CD4-positive, alpha-beta T cell treated with Interleukin-6 for 4 hours (primary cell): ENCODE measurements around the gene TOB1.

Source experiments
- DNase-seq: peaks from one replicate; pipeline ENCODE4 v3.0.0-alpha.2; 2020; ENCODE audit warnings: mixed read lengths

Gene TOB1

DNA sequence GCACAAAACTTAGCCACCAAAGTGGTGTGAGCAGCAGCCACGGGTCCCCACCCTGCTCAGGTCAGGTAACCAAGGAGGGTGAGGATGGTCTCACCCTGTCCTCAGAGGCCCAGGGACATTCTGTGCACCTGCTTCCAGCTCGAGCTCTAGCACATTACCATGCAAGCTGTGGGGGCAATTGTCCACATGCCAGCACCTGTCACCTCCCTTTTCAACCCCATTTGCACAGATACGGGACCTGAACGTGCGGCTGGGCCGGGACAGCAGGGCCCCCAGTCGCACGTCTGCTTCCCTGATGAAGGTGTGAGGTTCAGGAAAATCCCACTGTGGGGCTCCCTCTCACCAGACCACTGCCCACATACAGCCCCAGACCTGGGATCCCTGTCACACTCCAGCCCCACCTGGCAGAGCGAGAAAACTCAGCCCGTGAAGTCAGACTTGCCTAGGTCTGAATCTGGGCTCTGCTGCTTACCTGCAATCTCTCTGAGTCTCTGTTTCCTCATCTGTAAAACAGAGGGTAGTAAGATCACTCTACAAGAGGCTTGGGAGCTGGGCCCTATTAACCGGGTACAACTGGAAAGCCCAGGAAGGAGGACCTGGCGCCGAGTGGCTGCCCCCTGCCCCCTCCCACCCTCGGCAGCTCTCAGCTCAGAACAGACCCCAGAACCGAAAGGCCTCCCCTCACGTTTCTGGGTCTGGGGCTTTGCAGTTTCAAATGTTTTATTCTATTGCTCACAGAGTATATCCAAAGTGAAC is 22.8 kb downstream of the TOB1 start:
- DNase-seq = no peak

DNA sequence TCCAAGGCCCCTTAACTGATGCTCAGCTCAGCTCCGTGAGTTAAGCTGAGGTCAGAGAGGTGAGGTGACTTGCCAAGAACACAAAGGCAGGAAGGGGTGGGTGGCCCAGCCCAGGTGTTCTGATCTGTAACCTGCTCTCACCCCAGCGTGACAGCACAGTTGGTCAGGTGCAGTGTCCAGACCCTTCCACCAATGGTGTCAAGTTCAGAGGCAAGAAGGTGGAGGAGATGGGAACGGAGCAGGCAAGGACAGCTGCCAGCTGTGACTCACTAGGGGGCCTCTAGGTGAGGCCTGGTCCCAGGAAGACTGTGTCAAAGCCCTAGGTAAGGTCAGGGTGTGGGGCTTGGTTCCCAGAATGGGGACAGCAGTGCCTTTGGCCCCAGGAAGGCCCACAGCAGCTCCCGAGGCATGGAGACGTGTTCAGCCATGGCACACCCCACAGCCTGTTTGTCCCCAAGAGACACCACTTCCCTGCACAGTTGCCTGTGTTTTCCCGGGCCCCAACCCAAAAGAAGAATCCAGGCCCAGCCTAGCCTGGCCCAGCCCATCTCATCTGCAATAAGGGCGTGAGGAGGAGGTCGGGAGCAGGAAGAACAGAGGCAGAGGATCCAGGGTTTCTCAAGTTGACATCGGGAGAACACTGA is 23.5 kb downstream of the TOB1 start:
- no peak for DNase-seq

DNA sequence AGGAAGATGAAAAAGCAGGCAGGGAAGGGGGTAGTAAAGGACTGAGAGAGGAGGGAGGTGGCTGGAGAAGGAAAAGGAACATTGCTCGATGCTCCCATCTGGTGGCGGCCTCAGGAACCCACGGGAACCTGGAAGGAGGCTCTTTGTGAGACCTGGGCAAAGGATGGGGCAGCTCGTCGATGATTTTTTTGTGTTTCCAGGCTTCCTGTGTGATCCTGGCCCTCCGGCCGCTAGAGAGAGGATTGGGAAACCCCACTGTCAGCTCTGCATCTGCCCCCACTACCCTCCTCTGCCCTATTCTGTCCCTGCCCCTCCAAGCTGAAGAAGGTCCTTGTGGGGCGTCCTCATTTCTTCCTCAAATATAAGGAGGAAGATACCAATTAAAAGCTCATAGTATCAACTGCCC is 24.2 kb downstream of the TOB1 start:
- DNase-seq = peak; percentile 60

DNA sequence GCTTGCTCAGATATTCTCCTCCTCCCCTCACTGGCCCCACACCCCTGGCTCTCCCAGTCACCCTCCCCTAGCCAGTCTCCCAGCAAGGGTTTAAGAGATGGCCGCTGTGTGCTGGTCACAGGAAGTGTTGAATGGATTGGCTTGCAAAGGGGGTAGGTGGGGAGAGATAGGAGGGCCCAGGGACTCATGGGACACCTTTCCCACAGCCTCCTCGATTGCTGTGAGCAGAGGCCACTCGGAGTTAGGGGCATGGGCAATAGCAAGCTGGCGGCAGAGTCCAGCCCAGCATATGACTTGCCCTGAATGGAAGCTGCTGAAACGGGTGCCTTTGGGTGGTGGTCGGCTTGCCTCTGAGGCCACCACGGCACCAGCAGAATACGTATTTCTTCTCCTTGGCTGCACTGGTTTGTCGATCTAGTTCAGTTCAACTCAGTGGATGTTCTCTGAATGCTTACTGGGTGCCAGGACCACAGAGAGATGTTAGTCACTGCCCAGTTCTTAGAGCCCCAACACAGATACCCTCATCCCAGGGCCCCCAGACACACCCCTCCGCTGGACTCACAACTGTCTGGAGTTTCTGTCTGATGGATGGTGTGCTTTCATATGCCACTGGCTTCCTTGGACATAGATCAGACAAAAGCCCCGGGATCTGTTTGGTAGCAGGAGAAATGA is 24.7 kb downstream of the TOB1 start:
- no peak for DNase-seq

DNA sequence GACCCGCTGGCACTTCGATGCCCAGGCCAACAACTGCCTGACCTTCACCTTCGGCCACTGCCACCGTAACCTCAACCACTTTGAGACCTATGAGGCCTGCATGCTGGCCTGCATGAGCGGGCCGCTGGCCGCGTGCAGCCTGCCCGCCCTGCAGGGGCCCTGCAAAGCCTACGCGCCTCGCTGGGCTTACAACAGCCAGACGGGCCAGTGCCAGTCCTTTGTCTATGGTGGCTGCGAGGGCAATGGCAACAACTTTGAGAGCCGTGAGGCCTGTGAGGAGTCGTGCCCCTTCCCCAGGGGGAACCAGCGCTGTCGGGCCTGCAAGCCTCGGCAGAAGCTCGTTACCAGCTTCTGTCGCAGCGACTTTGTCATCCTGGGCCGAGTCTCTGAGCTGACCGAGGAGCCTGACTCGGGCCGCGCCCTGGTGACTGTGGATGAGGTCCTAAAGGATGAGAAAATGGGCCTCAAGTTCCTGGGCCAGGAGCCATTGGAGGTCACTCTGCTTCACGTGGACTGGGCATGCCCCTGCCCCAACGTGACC is 25.8 kb downstream of the TOB1 start:
- DNase-seq = no peak

DNA sequence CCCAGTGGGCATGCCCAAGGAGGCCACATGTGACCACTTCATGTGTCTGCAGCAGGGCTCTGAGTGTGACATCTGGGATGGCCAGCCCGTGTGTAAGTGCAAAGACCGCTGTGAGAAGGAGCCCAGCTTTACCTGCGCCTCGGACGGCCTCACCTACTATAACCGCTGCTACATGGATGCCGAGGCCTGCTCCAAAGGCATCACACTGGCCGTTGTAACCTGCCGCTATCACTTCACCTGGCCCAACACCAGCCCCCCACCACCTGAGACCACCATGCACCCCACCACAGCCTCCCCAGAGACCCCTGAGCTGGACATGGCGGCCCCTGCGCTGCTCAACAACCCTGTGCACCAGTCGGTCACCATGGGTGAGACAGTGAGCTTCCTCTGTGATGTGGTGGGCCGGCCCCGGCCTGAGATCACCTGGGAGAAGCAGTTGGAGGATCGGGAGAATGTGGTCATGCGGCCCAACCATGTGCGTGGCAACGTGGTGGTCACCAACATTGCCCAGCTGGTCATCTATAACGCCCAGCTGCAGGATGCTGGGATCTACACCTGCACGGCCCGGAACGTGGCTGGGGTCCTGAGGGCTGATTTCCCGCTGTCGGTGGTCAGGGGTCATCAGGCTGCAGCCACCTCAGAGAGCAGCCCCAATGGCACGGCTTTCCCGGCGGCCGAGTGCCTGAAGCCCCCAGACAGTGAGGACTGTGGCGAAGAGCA is 26.4 kb downstream of the TOB1 start:
- no peak for DNase-seq

DNA sequence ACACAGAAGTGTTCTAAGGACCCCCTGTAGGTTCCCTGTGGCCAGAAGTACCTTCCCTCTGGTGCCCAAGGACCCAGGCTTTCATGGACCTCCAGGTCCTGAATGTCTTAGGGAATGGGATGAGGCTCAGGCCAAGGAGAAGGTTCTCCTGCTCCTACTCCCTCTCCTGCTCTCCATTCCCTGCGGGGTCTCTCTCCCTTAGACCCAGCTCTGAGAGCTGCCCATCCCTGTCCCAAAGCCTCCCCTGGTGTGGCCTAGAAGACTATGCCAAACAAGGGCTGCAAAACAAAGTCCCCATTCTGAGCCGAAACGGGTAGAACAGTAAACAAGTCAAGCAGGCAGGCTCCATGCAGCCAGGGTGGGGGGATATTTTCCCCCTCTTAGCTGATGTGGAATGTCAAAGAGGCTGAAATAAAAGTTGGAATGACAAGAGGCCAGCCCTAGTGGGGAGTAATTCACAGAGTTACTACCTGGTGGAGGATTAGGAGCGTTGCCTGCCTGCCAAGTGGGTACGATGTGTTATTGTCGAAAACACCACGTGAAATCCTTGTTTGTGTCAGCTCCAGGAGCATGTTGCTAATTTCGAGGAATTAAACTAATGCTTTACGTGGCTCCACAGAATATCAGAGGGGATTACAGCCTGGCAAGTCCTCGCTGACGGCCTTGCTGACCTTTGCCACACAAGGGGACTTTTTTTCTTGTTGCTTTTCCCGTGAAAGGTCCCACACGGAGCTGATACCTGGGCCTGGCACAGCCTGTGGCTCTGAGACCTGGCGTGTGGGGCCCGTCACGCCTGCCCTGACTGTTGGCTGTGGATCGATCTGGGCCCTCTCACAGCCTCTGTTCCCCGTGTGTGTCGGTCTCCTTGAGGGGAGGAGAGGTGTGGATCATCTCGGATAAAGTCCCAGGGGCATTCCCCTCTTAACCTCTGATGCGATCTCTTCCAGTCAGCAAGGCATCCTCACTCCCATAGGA is 27.9 kb downstream of the TOB1 start:
- DNase-seq = no peak

DNA sequence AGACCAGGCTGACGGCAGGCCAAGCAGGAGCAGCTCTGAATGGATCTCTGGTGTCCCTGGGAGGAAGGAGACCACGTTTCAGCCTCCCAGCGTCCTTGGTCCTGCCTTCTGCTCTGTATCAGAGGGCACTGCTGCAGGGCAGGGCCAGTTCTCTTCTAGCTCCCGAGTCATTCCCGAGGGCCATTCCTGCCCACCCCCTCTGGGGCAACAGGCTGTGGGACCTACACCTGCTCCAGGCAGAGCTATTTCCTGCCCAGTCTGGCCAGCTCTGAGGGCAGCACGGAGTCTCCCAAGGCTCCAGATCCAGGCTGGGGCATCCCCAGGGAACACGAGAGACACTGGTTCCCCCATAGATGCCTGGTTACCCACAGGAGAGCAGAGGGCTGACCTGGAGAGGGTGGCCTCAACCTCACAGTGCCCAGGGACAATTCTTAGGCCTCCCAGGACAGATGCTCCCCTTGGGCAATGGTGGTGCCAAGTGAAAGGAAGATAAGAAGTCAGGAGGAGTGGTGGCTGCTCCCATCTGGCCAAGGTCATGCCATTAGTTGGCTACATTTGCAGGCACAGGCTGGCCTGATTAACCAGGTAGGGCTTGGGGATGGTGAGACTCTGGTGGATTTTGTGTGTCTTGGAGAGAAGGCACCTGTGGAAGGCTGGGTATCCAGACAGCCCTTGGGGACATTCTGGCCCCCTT is 28.7 kb downstream of the TOB1 start:
- DNase-seq = no peak

DNA sequence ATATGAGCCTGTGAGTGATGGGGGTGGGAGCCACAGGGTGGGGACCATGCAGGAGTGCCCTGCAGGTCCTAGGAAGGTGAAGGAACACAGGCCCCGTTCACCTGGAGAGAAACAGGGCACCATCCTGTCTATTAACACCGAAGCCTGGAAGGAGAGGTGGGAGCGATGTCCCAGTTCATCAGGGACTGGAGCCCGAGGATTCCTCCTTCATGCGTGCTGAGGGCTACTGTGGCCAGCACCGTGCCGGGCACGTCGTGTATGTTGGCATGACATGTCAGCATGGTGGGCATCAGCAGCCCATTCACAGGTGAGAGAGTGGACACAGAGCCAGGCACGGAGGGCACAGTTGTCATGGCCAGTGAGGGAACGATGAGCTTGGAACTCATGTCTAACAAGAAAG is 29.3 kb downstream of the TOB1 start:
- DNase-seq = no peak

DNA sequence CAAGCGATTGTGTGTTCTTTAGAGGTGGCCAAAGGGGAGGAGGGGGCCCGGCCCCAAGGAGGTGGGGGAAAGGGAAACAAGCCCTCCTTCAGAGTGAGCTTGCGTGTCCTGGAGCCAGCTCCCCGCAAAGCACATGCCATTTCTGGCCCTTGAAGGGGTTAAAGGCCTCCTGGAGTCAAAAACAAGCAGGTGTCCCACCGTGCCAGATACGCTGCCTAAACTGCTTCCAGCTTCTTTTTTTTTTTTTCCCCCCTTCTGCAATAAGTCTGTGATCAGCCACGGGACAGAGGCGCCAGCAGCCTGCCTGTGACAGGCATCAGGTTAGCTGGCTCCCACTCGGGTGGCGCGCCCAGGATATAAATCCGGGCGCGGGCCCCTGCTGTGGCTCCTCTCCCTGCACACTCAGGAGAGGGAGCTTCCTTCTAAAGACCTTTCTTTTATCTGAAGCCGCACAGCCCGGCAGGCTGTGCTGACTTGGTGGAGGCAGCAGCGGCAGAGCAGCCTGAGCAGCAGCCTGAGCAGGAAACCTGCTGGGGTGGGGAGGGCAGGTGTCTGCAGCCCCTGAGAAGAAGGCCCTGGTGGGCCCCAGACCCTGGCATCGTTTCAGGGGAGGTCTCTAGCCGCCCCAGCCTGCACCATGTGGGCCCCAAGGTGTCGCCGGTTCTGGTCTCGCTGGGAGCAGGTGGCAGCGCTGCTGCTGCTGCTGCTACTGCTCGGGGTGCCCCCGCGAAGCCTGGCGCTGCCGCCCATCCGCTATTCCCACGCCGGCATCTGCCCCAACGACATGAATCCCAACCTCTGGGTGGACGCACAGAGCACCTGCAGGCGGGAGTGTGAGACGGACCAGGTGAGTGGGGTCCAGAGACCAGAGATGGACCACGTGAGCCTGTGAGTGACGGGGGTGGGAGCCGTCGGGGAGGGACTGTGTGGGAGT is 30.6 kb downstream of the TOB1 start, which contains the start of gene WFIKKN2:
WFIKKN2 (plus strand) TSS at position 286 of the 934 bp plus-strand sequence; CDS start at position 638, 352 bp downstream.
- no peak for DNase-seq

DNA sequence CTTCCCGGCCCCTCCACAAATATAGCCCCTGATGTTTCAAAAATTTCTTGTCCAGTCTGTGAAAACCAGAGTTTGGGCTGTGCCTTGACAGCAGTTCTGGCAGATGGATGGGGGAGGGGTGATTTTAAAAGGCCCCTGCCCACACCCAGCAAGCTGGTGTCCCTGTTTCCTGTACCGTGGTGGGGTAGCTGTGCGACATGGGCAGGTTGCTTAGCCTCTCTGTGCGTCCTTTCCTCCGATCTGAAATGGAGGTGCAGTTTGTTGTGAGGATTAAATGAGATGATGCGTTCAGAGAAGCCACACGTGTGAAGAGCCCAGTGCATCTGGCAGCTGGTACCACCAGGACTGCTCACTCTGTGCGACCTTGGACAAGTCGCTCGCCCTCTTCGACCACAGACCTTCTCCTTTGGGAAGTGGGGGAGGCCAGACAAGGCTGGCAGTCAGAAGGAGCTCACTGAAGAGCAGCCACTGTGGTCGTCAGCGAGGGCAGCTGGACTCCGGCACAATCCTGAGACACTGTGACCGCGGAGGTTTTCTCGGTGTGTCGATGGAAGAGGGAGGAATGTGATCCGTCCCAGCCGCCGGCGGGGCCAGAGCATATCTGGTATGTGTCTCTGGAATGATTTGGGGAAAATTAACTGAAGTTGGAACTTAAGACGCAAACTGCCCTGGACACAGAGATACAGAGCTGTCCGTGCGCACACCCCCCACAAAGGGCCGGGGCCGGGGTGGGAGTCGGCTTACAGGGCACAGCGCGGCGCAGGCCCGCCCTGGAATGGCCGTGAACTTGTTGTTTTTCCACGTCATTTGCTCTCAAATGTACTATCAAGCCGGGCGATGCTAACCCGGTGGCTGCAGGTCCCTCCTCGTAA is 31.5 kb downstream of the TOB1 start:
- DNase-seq = no peak

DNA sequence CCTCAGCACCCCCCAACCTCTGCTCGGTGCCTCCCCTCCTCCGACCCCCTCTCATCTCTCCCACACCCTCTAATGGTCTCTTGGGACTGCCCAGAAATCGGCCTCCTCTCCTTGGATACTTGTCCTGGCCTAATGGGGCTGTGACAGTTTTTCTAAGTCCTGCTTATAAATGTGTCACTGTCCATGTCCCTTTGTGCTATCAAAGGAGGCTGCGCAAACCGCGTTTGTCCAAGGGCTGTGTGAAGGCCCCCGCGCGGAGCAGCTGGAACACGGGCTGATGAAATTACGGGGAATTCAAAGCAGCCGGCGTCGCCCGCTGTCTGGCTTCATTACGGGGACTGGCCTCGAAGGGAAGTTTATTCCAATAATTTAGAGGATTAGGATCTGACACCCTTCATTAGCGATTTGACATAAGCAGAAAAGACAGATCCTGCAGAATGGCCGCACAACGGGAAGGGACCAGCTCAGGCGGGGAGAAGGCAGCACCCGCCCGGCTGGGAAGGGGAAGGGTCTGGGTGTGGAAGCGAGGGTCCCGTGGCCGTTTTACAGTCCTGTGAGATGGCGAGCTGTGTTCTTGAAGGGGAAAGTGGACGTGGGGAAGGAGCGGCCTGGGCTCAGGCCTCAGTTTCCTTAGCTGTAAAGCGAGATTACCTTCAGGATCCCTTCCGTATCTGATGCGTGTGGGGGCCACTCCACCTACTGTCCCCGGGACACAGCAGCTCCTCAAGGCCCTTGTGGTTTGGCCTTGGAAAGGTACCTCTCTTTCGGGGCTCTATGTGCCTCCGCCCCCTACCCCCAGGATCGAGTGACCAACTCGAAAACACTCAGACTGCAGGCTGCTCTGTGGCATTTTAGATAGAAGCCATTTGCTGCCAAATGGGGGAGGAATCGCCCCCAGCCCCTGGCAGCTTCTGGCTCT is 32.4 kb downstream of the TOB1 start:
- DNase-seq = no peak

DNA sequence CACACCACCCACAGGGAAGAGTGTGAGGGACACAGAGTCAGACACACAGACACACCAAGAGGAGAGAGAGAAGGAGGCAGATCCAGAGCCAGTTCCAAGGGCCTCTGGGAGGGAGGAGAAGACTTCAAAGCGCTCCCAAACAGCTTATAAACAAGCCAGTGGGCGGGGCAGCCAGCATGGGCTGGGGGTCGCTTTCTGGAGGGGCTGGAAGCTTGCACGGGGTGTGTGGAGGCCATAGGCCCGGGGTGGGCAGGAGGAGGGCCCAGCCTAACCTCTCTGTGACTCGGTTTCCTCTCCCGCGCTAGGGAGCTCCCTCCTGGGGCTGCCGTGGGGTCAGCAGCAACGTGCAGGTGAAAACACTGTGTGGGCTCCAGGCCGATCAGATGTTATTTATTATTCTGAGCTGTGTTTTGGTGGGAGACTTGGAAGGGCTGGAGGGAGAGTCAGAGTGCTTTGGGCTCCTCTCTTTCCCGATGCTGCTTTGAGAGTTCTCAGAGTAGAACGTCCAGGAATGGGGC is 33.2 kb downstream of the TOB1 start:
- DNase-seq = no peak

DNA sequence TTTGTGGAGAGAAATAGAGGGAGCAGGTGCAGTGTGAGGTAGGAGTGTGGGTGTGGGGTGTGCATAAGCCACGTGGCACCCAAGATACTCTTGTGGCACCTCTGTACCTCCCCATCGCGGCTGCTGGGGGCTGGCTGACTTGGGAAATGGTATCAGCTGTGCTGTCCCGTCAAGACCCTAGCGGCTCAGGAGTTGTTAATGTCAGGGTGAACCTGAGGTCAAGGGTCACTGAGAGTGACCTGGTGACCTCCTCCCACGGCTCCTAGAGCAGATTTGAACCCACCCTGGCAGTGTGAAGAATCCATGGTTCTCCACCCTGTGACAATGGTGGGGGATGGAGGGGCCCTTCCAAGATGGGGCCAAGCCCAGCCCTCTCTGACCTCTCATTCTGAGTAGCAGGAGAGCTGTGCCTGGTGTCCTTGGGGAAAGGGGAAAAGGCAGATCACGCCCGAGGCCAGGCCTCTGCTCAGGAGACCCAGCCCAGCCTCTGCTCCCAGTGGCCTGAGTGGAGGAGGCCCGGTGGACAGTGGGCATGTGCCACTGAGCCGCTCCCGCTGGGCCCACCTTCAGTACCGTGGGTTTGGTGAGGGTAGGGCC is 33.8 kb downstream of the TOB1 start:
- DNase-seq = no peak

DNA sequence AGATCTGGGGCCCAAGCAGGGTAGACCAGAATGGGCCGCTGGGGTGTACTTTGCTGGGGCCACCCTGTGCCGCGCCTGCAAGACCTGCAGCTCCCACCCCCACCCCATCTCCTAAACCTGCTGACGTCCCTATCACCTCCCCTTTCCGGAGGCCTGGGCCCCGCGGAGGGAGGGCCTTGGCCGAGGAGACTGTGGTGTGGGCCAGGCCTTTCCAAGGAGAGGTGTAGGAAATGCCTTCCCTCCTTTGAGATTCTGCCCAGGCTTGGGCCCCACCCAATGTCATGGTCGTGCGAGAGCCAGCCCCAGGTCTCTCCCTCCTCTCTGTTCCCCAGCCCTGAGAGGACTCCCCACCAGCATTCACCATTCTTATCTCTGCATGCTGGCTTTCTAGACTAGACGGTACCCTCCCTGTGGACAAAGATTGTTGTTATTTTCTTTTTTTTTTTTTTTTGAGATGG is 34.7 kb downstream of the TOB1 start:
- no peak for DNase-seq

DNA sequence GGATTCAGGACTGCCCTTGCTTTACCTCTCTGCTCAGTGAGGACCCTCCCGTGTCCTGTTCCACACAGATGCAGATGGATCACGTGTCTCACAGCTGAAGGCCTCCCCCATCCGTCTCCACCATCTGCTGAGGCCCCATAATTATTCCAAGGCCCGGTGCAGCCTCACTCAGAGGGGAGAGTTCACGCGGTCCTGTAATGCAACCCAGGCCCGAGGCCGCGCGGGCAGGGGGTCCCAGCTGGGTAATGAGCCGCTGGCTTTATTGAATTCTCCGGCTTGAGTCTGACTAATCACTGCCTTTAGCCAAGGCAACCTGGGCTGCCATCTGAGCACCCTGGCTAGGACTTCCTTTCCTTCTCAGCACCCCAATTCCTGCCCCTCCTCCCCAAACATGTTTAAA is 35.2 kb downstream of the TOB1 start:
- no peak for DNase-seq

DNA sequence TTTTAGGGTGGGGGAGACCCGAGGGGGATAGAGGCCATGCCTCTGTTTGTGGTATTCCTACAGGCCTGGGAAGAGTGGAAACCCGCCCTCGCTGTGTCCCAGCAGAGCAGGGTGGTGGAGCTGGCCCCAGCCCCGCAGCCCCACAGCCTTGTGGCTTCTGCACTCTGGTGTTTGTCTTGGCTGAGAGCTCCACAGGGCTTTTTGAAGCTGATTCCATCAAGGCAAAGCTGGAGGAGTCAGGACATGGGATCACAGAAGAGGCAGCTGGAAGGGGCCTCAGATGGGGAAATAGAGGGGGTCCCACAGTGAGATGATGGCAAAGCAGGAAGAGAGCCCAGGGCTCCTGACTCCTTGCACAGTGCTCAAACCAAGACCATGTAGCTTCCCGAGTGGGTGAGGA is 35.8 kb downstream of the TOB1 start:
- DNase-seq = no peak
